CD4-positive, alpha-beta T cell treated with Interleukin-4 for 1 hour (primary cell): Measurements from ENCODE around the gene MATK.

Experiments used
- DNase-seq, 2 donors: peaks; one replicate each; pipeline ENCODE4 v3.0.0-alpha.2; 2020 to 2022

Gene MATK, protein sequence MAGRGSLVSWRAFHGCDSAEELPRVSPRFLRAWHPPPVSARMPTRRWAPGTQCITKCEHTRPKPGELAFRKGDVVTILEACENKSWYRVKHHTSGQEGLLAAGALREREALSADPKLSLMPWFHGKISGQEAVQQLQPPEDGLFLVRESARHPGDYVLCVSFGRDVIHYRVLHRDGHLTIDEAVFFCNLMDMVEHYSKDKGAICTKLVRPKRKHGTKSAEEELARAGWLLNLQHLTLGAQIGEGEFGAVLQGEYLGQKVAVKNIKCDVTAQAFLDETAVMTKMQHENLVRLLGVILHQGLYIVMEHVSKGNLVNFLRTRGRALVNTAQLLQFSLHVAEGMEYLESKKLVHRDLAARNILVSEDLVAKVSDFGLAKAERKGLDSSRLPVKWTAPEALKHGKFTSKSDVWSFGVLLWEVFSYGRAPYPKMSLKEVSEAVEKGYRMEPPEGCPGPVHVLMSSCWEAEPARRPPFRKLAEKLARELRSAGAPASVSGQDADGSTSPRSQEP

DNA sequence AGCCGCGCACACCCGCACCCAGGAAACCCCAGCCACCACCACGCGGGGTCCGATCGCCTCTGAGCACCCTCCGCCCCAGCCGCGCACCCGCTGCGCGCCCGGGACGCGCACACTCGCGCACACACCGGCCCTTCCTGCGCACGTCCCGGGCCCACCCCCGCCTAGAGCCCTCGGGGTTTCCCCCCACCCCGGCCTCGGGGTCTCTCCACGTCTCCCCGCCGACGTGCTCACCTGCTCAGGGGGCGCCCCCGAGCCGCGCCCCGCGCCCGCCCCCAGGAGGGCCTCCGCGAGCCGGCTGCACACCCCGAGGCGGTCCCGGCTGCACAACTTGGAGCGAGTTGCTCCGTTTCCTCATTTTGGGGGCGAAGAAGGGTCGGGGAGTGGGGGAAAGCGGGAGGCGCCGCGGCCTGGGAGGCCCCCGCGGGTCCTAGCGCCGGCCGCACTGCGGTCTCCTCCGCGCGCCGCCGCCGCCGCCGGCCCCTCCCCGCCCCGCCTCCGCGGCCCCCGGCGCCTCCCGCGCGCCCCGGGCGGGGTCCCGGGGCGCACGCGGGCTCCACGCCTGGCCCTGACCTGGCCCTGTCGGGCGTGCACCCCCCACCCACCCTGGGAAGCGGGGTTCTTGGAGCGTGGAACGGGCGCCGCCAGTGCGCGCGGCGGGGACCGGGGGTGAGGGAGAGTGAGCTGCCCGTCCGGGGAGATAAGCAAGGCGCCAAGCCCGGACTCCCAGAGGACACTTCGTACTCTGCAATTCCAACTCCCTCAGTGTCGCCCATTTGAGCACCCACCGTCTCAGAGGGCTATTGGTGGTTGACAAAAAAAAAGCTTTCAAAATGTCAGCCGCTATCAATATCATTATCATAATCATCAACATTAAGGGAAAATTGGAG, at the start of gene MATK:
MATK (minus strand) TSS at position 444 of the 887 bp plus-strand sequence. CDS start 1,246 bp downstream, outside the sequence.
- DNase-seq, result peak in 1 of 2 donors; percentile 30

DNA sequence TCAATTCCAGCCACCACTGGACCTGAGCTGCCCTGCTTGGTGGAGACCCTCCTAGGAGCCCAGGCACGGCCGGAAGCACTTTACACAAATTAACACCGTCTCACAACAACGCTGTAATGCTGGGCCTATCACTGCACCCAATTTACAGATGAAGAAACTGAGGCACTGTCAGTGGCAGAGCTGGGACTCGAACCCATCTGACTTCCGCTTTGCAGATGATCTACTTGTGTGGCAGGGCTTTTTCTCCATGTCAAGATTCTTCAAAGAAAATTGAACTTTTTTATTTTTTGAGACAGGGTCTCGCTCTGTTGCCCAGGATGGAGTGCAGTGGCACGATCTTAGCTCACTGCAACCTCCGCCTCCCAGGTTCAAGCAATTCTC, 48.9 kb upstream of the MATK start:
- DNase-seq, result no peak

DNA sequence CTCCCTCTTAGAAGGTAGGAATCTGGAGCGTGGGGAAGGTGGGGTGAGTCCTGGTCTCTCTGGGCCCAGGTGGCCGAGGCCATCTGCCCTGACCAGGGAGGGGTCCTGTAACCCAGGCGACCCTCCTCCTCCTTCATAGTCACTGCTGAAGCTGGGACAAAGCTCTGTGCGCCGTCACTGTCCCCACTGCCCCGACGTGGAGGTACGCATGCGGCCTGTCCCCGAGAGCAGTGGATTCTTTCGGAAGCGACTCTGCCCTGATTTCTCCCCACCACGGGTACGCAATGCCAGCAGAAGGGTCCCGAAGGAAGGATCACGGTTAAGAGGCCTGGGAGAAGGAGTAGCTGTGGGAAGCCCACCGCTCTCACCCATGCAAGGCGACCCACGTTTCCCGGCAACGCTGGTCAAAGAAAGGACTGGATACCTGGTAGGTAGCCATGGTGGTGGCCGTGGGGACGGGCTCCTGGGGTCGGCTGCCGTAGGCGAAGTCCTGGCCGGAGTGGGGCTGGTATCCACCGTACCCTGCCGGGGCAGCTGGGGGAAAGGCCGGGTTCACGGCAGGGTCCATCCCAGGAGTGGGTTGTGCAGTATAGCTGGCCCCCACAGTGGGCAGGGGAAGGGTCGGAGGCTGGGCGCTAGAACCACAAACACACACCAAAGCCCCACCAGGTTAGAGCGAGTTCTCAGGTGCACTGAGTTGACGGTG, 48.3 kb upstream of the MATK start:
- no peak for DNase-seq

DNA sequence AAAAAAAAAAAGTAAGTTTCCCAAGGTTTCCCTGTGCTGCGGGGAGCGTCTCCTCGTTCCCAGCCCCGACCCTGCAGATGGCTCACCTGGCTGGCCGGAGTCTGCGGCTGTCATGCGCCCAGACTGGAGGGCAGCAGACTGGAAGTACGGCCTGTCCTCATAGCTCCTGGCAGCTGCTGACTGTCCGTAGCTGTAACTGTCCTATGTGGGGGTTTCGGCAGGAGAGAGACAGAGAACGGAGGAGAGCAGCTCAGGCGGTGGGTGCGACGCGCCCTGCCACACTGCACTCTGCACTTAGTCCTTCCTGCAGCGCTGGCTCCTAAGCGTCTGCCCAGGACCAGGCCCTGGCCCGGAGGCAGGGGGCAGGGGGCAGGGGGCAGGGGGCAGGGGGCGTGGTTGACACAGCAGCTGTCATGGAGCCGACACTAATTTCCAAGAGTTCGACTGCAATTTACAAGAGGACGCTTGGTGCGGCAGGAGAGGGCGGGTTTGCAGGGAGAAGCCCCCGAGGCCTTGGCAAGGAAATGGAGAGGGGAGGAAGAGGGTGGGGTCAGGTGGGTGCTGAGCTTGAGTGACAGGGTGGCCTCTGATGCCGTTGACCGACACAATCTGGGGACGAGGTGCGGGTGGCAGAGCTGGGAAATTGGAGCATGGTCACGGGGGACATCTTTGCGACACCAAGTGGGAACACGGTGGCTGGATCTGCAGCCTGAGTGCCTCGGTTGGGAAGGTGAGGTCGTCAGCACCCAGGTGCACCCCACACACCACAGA, 47.6 kb upstream of the MATK start:
- DNase-seq, result no peak

DNA sequence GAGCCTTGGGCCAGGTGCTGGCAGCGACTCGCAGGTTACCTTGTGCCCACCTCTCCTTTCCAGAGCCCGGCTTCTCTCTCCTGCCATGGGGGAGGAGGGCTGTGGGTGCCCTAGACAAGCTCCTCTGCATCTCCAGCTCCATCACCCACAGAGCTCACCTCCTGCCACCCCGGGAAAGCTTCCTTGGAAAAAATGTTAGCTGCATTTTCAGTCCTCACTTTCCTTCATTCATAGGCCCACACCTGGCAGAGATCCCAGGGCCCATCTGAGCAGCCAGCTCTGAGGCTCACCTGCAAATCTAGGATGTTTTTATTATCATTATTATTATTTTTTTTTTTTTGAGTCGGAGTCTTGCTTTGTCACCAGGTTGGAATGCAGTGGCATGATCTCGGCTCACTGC, 45.8 kb upstream of the MATK start:
- DNase-seq, result no peak

DNA sequence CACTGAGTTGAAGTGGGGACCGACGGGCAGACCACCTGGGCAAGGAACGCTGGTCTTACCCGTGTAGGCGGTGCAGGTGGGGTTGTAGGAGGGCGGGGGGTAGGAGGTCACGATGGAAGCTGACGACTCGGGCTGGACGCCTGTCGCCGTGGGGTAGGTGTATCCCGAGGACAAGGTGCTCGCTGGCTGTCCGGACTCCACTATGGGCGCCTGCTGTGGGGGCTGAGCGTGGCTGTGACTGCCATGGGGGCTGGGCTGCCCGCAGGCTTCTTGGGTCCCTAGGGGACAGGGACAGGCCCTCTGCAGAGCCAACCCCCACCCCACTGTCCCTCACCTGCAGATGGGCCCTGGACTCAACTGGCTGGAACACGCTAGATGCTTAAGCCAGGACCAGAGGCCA, 45.4 kb upstream of the MATK start:
- no peak for DNase-seq

DNA sequence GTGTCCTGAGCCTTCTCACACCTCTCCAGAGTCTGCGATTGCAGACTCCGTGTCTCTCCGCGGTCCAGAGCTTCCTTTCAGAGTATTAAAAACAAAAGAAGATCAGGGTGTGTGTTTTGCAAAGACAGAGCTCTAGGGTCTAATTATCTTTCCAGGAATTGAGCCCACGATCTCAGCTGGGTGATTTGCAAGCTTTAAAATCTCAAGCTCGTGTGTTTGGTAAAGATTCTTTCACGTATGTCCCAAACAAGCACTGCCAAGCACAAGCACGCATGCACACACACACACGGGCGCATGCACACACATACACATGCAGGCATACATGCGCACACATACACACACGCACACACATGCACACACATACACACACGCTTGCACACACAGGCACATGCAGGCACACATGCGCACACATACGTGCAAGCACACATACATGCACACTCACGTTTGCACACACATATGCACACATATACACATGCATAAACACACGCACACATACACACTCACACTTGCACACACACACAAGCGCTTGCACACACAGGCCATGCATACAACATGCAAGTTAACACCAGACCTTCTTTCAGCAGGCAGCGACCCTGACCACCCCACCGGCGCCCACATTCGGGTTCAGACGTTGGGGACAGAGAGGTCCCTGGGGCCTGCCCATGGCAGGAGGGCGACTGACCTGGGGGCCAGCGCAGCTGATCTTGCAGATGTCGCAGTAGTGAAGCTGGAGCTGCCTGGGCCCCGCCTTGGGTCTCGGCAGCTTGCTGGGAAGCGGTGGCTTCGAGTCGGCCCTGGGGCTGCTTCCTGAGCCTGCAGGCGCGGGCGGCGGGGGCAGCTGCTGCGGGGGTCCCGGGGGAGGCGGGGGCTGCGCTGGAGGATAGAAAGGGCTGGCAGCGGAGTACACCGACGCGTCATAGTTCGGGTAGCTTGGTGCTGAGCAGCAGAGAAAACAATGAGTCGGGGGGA, 44.7 kb upstream of the MATK start:
- DNase-seq, result no peak

DNA sequence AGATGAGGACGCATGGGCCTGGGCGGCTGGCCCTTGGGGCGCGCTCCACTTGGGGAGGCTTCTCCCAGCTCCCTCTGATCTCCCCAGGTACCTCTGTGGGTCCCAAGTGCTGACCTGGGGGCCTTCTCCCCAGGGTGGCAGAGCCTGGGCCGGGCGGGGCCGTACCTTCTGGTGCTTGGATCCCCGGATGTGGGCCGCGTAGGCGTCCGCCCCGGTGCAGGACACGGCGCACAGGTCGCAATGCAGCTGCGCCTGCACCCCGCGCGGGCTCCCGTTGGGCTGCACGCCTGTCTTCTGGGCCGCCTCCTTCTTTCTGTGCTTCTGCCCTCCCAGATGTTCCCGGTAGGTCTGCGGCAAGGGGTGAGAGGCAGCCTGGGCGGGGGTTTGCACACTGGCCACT, 41.1 kb upstream of the MATK start:
- DNase-seq, result no peak

DNA sequence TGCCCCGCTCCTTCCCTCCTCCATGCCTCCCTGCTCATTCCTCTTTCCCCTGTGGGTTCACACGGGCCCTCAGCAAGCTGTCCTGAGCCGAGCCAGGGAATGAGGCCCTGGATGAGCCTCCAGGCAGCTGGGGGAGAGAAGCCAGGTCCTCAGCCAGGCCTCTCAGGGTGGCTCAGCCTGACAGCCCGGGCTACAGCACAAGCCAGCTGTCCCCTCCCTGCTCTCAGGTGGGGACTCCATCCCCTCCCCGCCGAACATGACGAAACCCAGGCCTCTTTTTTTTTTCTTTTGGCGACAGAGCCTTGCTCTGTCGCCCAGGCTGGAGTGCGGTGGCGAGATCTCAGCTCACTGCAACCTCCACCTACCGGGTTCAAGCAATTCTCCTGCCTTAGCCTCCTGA, 40.0 kb upstream of the MATK start:
- no peak for DNase-seq

DNA sequence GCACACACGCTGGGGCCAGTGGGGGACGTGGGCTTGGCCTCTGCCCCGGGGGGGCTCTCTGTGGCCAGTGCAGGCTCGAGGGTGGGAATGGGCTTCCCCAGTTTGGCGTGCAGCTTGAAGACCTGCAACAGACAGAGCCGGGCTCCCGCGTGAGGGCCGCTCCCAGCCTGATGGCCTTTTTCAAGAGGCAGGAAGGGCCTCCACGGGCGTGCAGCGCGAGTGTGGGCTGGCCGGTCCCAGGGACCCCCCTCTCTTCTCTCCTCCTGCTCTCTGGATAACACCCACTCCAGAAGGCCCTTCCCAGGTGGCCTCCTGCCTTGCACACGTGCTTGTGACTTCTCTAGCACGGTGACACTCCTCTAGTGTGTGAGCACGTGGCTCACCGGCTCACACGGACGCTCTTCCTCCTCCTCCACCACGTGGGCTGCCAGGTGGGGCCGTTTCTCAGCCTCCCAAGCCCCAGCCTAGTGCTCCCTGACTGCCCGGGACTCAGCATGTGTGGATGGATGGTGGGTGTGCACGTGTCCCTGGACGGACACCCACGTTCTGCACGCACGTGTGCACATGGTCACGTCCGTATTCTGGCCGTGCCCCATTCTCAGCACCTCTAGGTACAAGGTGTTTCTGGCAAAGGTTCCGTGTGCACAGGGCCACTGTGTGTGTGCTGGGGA, 39.2 kb upstream of the MATK start:
- DNase-seq, result no peak

DNA sequence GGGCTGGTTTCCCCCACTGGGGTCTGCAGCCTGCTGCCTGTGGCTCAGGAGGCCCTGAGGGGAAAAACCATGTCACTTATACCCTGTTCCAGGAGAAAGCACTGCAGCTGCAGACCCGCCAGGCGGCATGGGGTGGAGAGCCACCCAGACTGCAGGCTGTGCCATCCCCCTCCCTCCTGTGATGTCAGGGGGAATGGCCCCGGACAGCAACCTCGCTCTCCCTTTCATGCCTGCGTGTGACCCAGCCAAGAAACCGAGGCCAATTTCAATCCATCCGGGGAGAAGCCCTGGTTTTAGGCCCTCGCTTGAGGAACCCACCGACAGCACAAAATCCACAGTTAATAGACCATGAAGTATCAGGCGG, 37.2 kb upstream of the MATK start:
- no peak for DNase-seq

DNA sequence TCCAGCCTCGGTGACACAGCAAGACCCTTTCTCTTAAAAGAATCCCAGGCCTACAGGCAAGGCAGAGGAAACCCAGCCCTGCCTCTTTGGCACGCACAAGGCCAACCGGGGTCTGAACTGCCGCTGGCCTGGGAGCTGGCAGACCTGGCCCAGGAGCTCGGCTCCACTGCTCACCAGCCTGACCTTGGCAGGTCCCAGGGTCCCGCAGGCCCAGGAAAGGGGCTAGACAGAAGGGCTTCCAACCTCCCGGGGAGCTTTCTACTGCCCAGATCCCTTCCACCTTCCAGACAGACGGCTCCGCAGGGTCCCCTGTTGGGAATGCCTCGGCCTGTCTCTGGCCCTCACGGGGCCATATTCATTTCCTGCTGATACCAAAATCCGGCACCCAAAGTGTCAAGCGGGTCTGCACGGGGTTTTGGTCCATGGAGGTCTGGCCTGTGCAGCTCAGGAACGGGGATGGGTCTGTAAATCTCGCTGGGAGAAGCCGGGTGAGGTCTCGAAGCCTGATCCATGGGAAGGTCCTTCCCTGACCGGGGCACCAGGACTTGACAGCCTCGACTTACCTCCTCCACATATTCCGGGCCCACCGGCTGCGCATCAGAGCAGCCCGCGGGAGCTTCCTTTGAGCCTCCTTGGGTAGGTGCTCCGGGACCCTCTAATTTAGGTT, 36.6 kb upstream of the MATK start:
- no peak for DNase-seq

DNA sequence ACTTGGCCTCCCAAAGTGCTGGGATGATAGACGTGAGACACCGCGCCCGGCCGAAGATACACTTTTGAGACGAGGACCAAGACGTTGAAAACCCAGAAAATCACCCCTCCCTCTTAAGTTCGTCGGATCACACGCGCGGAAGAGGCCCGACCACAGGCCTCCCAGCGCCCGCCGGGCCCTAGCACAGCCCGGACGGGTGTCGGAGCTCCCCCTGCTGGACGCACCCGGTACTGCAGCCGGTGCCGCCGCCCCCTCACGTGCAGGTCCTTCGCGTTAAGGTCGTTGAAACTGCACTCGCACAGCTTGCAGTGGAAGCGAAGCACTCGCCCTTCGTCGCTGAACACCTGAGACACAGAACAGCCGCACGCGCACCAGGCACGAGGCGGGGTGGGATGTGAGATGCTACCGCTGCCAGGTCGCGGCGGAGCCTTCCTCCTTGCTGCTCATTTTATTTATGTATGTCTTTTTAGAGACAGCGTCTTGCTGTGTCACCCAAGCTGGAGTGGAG, 35.7 kb upstream of the MATK start:
- peak; percentile 89 to 90 for DNase-seq

DNA sequence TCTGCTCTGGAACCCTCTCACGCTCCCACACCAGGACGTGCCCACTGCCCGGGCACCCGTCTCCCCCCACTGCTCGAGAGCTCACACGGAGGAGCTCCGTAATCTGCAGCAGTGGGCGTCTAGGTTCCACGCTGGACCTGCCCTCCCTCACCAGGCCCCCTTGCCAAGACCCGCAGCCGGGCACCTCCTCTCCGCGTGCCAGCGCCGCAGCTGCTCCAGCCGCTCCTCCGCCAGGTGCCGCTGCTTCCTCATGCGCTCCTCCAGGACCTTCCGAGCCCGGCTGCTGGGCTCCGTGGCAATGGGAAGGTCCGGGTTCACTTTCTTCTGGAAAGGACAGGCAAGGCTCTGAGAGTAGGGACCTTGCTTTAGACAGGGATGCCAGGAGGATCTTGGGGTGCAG, 35.0 kb upstream of the MATK start:
- no peak for DNase-seq

DNA sequence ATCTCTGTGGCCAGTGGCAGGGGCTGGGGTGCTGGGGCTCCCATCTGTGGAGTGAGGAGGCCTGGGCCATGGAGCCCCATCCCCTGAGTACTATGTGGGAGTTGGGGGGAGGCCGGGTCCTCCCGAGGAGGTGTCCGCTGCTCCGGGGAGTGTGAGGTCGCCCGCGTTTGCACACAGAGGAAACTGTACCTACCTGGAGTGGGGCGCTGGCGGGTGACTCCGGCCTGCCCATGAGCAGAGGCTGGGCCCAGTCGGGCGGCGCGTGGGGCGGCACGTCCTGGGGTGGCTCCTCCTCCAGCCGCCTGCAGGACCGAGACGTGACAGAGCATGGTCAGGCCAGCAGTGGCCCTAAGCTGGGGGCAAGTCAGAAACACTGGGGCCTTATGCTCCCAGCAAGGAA, 33.8 kb upstream of the MATK start:
- DNase-seq, result no peak

DNA sequence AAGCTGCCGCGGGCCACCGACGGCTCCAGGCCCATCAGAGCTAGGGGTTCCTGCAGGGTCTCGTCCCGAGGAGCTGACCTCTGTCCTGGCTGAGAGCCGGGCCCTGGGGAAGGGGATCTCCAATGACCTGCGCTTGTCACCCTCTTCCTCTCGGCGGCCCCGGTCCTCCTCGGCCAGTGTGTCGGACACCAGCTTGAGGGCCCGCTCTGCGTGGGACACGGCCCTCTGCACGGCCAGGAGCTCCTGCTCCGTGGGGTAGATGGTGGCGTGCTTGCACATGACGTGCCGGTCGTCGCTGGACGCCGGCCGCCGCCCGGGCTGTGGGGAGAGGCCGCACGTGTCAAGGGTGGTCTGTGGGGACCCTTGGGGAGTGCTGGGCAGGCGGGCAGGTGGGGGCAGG, 32.7 kb upstream of the MATK start:
- DNase-seq, result no peak

DNA sequence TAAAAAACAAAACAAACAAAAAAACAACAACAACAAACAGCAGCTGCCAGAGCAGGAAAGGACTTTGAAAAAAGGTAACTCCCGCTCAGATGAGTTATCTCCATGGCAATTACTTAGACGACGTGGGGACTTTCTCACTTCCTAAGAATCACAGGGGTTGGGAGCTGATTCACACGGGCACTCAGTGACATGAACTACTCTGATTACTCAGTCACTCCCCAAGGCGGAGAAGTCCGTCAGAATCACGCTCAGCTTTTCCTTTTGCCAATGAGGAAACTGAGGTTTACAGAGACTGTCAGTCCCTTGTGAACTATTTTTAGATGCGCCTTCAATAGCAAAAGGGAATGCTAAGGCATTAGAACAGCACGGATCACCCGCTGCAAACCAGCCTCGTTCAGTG, 32.3 kb upstream of the MATK start:
- peak; percentile 42 to 52 for DNase-seq

DNA sequence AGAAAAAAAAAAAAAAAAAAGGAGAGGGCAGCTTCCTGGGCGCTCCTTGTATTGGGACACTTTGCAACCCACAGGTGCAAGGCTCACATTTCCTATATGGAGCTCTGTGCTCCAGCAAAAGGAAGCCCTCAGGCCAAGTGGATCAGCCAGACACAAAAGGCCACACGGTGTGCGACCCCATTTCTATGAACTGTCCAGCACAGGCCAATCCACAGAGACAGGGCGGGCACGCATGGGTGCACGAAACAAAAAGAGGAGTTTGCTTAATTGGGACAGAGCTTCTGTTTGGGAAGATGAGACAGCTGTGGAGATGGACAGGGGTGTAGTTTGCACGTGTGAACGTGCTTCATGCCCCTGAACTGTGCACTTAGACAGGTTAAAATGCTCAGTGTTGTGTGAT, 31.6 kb upstream of the MATK start:
- no peak for DNase-seq

DNA sequence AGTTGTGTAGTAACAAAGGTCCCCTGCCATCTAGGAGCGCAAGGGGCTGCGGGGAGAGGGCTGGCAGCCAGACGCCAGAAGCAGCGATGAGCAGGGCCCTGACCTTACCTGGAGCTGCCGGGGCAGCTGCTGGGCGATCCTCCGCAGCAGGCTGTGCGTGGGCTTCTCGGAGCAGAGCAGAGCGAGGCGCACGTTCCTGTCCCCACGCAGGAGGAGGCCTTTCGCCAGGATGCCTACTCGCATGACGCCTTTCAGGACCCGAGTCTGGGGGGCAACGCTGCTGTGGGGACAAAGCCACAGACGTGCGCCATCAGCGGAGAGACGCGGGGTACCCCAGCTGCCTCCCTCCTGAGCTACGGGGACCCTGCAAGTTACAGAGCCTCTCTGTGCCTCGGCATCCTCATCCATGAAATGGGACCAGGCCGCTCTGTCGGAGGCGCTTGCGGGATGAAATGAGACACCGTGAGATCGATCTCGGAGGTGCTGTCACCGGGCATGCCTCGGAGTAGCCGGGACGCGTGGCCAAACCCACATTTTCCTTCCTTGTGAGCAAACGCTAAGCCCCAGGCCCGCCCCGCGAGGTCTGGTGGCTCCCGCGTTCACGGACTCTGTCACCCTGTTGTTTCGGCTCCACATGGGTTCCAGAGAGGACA, 30.5 kb upstream of the MATK start:
- DNase-seq, result no peak
